ENCODE results near the gene TSPAN31.

DNA sequence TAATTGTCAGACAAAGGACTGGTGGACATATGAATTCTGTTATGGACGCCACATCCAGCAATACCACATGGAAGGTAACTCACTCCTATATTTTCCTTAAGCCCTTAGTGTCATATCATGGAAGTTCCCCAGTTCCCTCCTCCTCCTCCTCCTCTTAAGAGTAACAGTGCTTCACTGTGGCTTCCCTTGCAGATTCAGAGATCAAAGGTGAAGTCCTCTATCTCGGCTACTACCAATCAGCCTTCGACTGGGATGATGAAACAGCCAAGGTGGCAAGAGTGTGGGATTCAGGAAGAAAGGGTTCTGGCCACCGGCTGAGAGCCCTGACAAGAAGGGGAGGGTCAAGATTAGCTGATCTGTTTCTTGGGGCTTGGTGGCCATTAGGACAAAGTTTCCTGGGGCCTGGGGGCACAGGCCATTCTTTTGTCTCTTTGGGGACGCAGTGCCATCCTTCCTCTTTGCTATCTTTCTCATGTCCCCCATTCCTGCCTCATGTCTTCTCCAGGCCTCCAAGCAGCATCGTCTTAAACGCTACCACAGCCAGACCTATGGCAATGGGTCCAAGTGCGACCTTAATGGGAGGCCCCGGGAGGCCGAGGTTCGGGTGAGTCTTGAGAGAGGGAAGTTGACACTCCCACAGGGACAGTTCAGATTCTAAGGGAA, 48.9 kb upstream of the TSPAN31 start:
- TF ChIP-seq, protein P1, sequence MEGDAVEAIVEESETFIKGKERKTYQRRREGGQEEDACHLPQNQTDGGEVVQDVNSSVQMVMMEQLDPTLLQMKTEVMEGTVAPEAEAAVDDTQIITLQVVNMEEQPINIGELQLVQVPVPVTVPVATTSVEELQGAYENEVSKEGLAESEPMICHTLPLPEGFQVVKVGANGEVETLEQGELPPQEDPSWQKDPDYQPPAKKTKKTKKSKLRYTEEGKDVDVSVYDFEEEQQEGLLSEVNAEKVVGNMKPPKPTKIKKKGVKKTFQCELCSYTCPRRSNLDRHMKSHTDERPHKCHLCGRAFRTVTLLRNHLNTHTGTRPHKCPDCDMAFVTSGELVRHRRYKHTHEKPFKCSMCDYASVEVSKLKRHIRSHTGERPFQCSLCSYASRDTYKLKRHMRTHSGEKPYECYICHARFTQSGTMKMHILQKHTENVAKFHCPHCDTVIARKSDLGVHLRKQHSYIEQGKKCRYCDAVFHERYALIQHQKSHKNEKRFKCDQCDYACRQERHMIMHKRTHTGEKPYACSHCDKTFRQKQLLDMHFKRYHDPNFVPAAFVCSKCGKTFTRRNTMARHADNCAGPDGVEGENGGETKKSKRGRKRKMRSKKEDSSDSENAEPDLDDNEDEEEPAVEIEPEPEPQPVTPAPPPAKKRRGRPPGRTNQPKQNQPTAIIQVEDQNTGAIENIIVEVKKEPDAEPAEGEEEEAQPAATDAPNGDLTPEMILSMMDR (IDR thresholded peaks at IDR 0.05), result no peak
- TF ChIP-seq POLR2AphosphoS5 (IDR thresholded peaks at IDR 0.05; ENCODE audit: insufficient read depth in 1 of 2, low read depth in 1 of 2) (no peak), POLR2A (IDR thresholded peaks at IDR 0.05) (no peak)
